Measurements from ENCODE around the gene TICAM1.
"Not testable (repeated sequence)": the region's sequence is repeated elsewhere in the genome, so short reads cannot be mapped to it uniquely, and the experiment has no call there.

The TICAM1 gene

DNA sequence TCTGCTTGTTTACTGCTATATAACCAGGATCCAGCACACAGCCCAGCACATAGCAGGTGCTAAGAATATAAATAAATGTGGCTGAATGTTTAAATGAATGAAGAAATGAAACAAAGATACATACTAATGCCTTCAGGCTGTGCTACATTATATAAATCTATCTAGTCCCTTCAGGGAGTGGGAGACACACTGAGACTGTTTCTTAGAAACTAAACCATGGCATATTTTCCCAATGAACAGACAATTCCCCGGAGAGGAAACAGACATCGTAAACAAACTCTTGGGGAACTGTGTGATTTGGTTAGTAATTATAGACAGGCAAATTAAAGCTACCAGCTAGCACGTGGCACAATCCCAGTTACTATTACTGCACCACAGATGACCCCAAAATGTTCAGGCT lies 49.7 kb downstream of the TICAM1 start:
- Histone ChIP-seq H3K36me3 (no peaks in the 10 kb centered on the region), H3K27me3 (no peaks in the 10 kb centered on the region), H3K9me3 (no peaks in the 10 kb centered on the region; the same call in 1 of the 2 replicates), H3K4me1 (peaks cover 3% of the 10 kb centered on the region), H3K4me3 (ENCODE audit: low read depth, low read length) (no peak overlapping the region)
- TF ChIP-seq, protein P1, sequence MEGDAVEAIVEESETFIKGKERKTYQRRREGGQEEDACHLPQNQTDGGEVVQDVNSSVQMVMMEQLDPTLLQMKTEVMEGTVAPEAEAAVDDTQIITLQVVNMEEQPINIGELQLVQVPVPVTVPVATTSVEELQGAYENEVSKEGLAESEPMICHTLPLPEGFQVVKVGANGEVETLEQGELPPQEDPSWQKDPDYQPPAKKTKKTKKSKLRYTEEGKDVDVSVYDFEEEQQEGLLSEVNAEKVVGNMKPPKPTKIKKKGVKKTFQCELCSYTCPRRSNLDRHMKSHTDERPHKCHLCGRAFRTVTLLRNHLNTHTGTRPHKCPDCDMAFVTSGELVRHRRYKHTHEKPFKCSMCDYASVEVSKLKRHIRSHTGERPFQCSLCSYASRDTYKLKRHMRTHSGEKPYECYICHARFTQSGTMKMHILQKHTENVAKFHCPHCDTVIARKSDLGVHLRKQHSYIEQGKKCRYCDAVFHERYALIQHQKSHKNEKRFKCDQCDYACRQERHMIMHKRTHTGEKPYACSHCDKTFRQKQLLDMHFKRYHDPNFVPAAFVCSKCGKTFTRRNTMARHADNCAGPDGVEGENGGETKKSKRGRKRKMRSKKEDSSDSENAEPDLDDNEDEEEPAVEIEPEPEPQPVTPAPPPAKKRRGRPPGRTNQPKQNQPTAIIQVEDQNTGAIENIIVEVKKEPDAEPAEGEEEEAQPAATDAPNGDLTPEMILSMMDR (IDR thresholded peaks at IDR 0.05; ENCODE audit: low read depth, low read length) = no peak
- DNase-seq = no peak

GRCh38 chr19:4780860-4781259 lies 50.7 kb downstream of the TICAM1 start:
- H3K27me3 ChIP-seq = no peaks in the 10 kb centered on the region
- H3K9me3 ChIP-seq = no peaks in the 10 kb centered on the region; the same call in none of the 2 replicates
- peaks cover 3% of the 10 kb centered on the region for H3K4me1 ChIP-seq
- no peaks in the 10 kb centered on the region for H3K36me3 ChIP-seq
- no peak for DNase-seq
- TF ChIP-seq, protein P1 (IDR thresholded peaks at IDR 0.05; ENCODE audit: low read depth, low read length) = no peak
- H3K4me3 ChIP-seq (ENCODE audit: low read depth, low read length) = no peak overlapping the region

GRCh38 chr19:4778124-4778523 lies 53.4 kb downstream of the TICAM1 start:
- H3K36me3 ChIP-seq; H3K9me3 ChIP-seq; H3K27me3 ChIP-seq; H3K4me1 ChIP-seq; DNase-seq; H3K4me3 ChIP-seq (ENCODE audit: low read depth, low read length): not testable (repeated sequence)

GRCh38 chr19:4776436-4777211 lies 54.9 kb downstream of the TICAM1 start:
- Histone ChIP-seq H3K9me3 (no peaks in the 10 kb centered on the region; the same call in 1 of the 2 replicates), H3K4me1 (peaks cover 11% of the 10 kb centered on the region), H3K4me3 (ENCODE audit: low read depth, low read length) (no peak overlapping the region), H3K27me3 (no peaks in the 10 kb centered on the region), H3K36me3 (no peaks in the 10 kb centered on the region)
- DNase-seq = no peak
- TF ChIP-seq, protein P1 (IDR thresholded peaks at IDR 0.05; ENCODE audit: low read depth, low read length) = no peak

DNA sequence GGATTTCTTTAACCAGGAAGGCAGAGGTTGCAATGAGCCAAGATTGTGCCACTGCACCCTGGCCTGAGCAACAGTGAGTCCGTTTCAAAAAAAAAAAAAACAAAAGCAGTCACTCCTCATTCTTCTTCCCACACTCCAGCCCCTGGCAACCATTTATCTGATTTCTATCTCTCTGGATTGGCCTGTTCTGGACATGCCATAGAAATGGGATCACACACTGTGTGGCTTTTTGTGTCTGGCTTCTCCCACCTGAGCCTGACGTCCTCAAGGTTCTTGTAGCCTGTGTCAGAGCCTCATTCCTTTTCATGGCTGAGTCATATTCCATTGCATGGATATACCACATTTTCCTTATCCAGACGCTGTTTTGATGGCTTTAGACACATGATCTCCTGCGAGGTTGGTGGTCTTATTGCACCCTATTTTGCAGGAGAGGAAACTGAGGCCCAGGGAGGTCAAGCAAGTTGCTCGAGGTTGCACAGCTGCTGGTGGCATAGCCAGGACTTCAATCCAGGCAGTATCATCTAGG lies 55.8 kb downstream of the TICAM1 start:
- DNase-seq = no peak
- Histone ChIP-seq H3K4me3 (ENCODE audit: low read depth, low read length) (no peak overlapping the region), H3K9me3 (no peaks in the 10 kb centered on the region; the same call in 1 of the 2 replicates), H3K36me3 (no peaks in the 10 kb centered on the region), H3K4me1 (peaks cover 11% of the 10 kb centered on the region), H3K27me3 (no peaks in the 10 kb centered on the region)
- TF ChIP-seq, protein P1 (IDR thresholded peaks at IDR 0.05; ENCODE audit: low read depth, low read length) = no peak

DNA sequence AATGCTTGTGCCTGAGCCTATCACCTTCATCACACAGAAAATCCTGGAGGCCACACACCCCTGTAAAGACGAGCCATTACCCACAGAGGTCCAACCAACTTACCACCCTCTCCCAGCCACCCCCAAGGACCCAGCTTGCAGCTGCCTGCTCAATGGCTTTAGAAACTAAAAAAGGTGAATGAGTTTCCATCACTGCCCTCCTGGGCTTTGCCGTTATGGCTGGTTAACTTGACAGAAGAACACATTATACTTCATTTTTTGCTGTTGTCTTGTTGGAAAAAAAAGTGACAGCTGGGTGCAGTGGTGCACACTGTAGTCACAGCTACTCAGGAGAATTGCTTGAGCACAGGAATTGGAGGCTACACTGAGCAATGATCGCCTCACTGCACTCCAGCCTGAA lies 57.4 kb downstream of the TICAM1 start:
- DNase-seq = no peak
- peaks cover 14% of the 10 kb centered on the region for H3K27me3 ChIP-seq
- no peaks in the 10 kb centered on the region; the same call in 1 of the 2 replicates for H3K9me3 ChIP-seq
- TF ChIP-seq, protein P1 (IDR thresholded peaks at IDR 0.05; ENCODE audit: low read depth, low read length) = no peak
- no peaks in the 10 kb centered on the region for H3K36me3 ChIP-seq
- H3K4me1 ChIP-seq = peaks cover 11% of the 10 kb centered on the region
- H3K4me3 ChIP-seq (ENCODE audit: low read depth, low read length) = no peak overlapping the region

Data from BE2C (cell line).